Activated B cell treated with CpG ODN at 0.5 μM for 24 hours (primary cell): ENCODE data around the gene PSMD9. TPM values are rescaled to one million over a fixed set of nuclear protein-coding genes. Genes with fewer than 3 reads are reported as not detected.

Experiments
- ATAC-seq: fragments of 200-7000 bp; cut with Tn5 transposase; one replicate; pipeline ENCODE4 v1.10.0; 2021; ENCODE audit warnings: low read depth, mild to moderate bottlenecking, moderate library complexity
- CTCF ChIA-PET: fragments of 350-600 bp; sonication (Branson Sonifier 250); formaldehyde crosslinking; loops from one replicate; lab custom pipeline; 2021; ENCODE audit warnings: antibody characterized with exemption; lab: Charles Lee
- POLR2A ChIA-PET: fragments of 350-600 bp; sonication (Branson Sonifier 250); formaldehyde crosslinking; loops from one replicate; lab custom pipeline; 2021; ENCODE audit warnings: antibody characterized with exemption; lab: Charles Lee
- DNase-seq: peaks from one replicate; pipeline ENCODE4 v3.0.0; 2022
- H3K27ac Mint-ChIP-seq: one replicate; pipeline ENCODE4 v1.8.0; 2020; ENCODE audit warnings: mixed read lengths
- H3K27me3 Mint-ChIP-seq: one replicate; pipeline ENCODE4 v1.8.0; 2021; ENCODE audit warnings: mixed read lengths
- H3K36me3 Mint-ChIP-seq: one replicate; pipeline ENCODE4 v1.8.0; 2021; ENCODE audit warnings: low read depth, mixed read lengths
- H3K4me1 Mint-ChIP-seq: one replicate; pipeline ENCODE4 v1.8.0; 2021; ENCODE audit warnings: mixed read lengths
- H3K4me3 Mint-ChIP-seq: one replicate; pipeline ENCODE4 v1.8.0; 2020; ENCODE audit warnings: mild to moderate bottlenecking, mixed read lengths
- H3K9me3 Mint-ChIP-seq: one replicate; pipeline ENCODE4 v1.8.0; 2020; ENCODE audit warnings: mixed read lengths
- CTCF ChIP-seq: fragments of 200-600 bp; IDR thresholded peaks from one replicate; pipeline ENCODE4 v1.8.0; 2022; ENCODE audit warnings: antibody characterized with exemption, mild to moderate bottlenecking
- intact Hi-C: fragments of 100-400 bp; cut with micrococcal nuclease; formaldehyde crosslinking; loops from one replicate; pipeline ENCODE4 v1.15.1; 2024
- total RNA-seq: library from RNA; stranded (reverse); gene quantifications from 2 replicates; pipeline ENCODE4 v1.2.3, GENCODE V29; 2022

The PSMD9 gene
- total RNA-seq, 1 donor from 2014 or later = 40.2 TPM

- Mint-ChIP-seq H3K4me3 (no peak overlapping the region), H3K27ac (no peak overlapping the region), H3K9me3 (no peaks in the 10 kb centered on the region), H3K4me1 (peaks cover 31% of the 10 kb centered on the region), H3K36me3 (no peaks in the 10 kb centered on the region), H3K27me3 (no peaks in the 10 kb centered on the region)
- intact Hi-C loops = no loop called here
- POLR2A ChIA-PET = interaction anchor here (0.6 kb wide), 1 partner anchor 94 kb away, joined by 5 read pairs; no protein-coding TSS in a partner anchor
- CTCF ChIA-PET = no interaction called here
- ATAC-seq (no peak), DNase-seq (no peak)
- TF ChIP-seq CTCF = no peak
These were observed 43.6 kb downstream of the PSMD9 start for GRCh38 chr12:121932176-121932536.

- Mint-ChIP-seq H3K4me1 (peaks cover 22% of the 10 kb centered on the region), H3K36me3 (no peaks in the 10 kb centered on the region), H3K9me3 (no peaks in the 10 kb centered on the region), H3K4me3 (no peak overlapping the region), H3K27me3 (no peaks in the 10 kb centered on the region), H3K27ac (no peak overlapping the region)
- TF ChIP-seq CTCF = no peak
- CTCF ChIA-PET = no interaction called here
- DNase-seq = no peak
- POLR2A ChIA-PET = interaction anchor here (1.0 kb wide), 1 partner anchor 8 kb away, joined by 3 read pairs; no protein-coding TSS in a partner anchor
- ATAC-seq = no peak
- intact Hi-C loops = no loop called here
These were observed 44.4 kb downstream of the PSMD9 start for GRCh38 chr12:121932914-121933521.

GRCh38 chr12:121933522-121934308, 45.1 kb downstream of the PSMD9 start:
- no peak overlapping the region for H3K4me3 Mint-ChIP-seq

GRCh38 chr12:121934309-121934664, 45.7 kb downstream of the PSMD9 start:
- DNase-seq = no peak
- TF ChIP-seq CTCF = no peak
- no peak overlapping the region for H3K4me3 Mint-ChIP-seq
- no peaks in the 10 kb centered on the region for H3K27me3 Mint-ChIP-seq
- no peak for ATAC-seq
- no peak overlapping the region for H3K27ac Mint-ChIP-seq
- peaks cover 23% of the 10 kb centered on the region for H3K4me1 Mint-ChIP-seq
- intact Hi-C loops = no loop called here
- H3K9me3 Mint-ChIP-seq = no peaks in the 10 kb centered on the region
- CTCF ChIA-PET = no interaction called here
- POLR2A ChIA-PET = no interaction called here
- H3K36me3 Mint-ChIP-seq = no peaks in the 10 kb centered on the region

More at GRCh38 chr12:121933522-121934308, 45.1 kb downstream of the PSMD9 start:
- no peaks in the 10 kb centered on the region for H3K27me3 Mint-ChIP-seq
- intact Hi-C loops = no loop called here
- H3K36me3 Mint-ChIP-seq = no peaks in the 10 kb centered on the region
- H3K27ac Mint-ChIP-seq = no peak overlapping the region
- ATAC-seq = no peak
- no peaks in the 10 kb centered on the region for H3K9me3 Mint-ChIP-seq
- DNase-seq = no peak
- ChIA-PET CTCF (no interaction called here), POLR2A (interaction anchor here (1.0 kb wide), 1 partner anchor 8 kb away, joined by 3 read pairs; no protein-coding TSS in a partner anchor)
- TF ChIP-seq CTCF = no peak
- H3K4me1 Mint-ChIP-seq = peaks cover 20% of the 10 kb centered on the region

- ATAC-seq = no peak
- intact Hi-C loops = no loop called here
- TF ChIP-seq CTCF = no peak
- Mint-ChIP-seq H3K4me3 (no peak overlapping the region), H3K9me3 (no peaks in the 10 kb centered on the region), H3K36me3 (no peaks in the 10 kb centered on the region), H3K4me1 (peaks cover 8% of the 10 kb centered on the region), H3K27ac (no peak overlapping the region), H3K27me3 (no peaks in the 10 kb centered on the region)
- no peak for DNase-seq
- ChIA-PET POLR2A (no interaction called here), CTCF (no interaction called here)
These were observed 49.1 kb downstream of the PSMD9 start for GRCh38 chr12:121937654-121938053.
